Body of pancreas (tissue), 4 donors: Measurements from ENCODE around the gene PKP3.
"Not testable (repeated sequence)": the region's sequence is repeated elsewhere in the genome, so short reads cannot be mapped to it uniquely, and the experiment has no call there.

Experiments used
- POLR2A ChIP-seq, 3 donors: fragments of 450-650 bp; IDR thresholded peaks; one replicate each; pipeline ENCODE4 v1.6.1; 2016; ENCODE audit warnings: antibody characterized with exemption in 3 of 3, mild to moderate bottlenecking in 2 of 3
- TF ChIP-seq, protein P1 (sequence below), 7 experiments: fragments of 450-650 bp in 4 of 7; fragments of 200-600 bp in 3 of 7; sonication (generic) in 3 of 7; IDR thresholded peaks; one replicate each; pipeline ENCODE4 v1.5.1; 2016 to 2019; ENCODE audit warnings: antibody characterized with exemption in 7 of 7

- TF ChIP-seq, protein P1, sequence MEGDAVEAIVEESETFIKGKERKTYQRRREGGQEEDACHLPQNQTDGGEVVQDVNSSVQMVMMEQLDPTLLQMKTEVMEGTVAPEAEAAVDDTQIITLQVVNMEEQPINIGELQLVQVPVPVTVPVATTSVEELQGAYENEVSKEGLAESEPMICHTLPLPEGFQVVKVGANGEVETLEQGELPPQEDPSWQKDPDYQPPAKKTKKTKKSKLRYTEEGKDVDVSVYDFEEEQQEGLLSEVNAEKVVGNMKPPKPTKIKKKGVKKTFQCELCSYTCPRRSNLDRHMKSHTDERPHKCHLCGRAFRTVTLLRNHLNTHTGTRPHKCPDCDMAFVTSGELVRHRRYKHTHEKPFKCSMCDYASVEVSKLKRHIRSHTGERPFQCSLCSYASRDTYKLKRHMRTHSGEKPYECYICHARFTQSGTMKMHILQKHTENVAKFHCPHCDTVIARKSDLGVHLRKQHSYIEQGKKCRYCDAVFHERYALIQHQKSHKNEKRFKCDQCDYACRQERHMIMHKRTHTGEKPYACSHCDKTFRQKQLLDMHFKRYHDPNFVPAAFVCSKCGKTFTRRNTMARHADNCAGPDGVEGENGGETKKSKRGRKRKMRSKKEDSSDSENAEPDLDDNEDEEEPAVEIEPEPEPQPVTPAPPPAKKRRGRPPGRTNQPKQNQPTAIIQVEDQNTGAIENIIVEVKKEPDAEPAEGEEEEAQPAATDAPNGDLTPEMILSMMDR (IDR thresholded peaks at IDR 0.05), result not testable (repeated sequence)
- not testable (repeated sequence) for TF ChIP-seq POLR2A (IDR thresholded peaks at IDR 0.05)
Measured at GRCh38 chr11:349270-349954, 44.6 kb upstream of the PKP3 start.
